Breast epithelium (tissue), 4 donors: ENCODE results near the gene PRDM16. TPM values are rescaled to one million over a fixed set of nuclear protein-coding genes. Genes with fewer than 3 reads are reported as not detected.

ENCODE experiments used
- DNase-seq, 2 donors: peaks; one replicate each; pipeline ENCODE4 v3.0.0-alpha.2; 2019; ENCODE audit warnings: low spot score in 2 of 2
- H3K27ac ChIP-seq, 2 donors: fragments of 200-600 bp; sonication (generic) in 1 of 2; one replicate each; pipeline ENCODE4 v1.5.1; 2016 to 2019; ENCODE audit warnings: mild to moderate bottlenecking in 1 of 2
- H3K27me3 ChIP-seq, 2 donors: fragments of 200-600 bp; sonication (generic) in 1 of 2; one replicate each; pipeline versions ENCODE4 v1.5.1 to v1.6.0; 2017 to 2019; ENCODE audit warnings: control low read depth in 1 of 2, mild to moderate bottlenecking in 1 of 2
- H3K36me3 ChIP-seq: fragments of 200-600 bp; one replicate; pipeline ENCODE4 v1.5.1; 2019
- H3K4me1 ChIP-seq, 2 donors: fragments of 200-600 bp; sonication (generic); one replicate each; pipeline ENCODE4 v1.5.1; 2016 to 2019; ENCODE audit warnings: control low read depth in 1 of 2
- H3K4me3 ChIP-seq, 3 donors: fragments of 200-600 bp; sonication (generic); 1 replicate in 2 of 3; 2 replicates in 1 of 3; pipeline ENCODE4 v1.5.1; 2016 to 2019; ENCODE audit warnings: mild to moderate bottlenecking in 3 of 3, moderate library complexity in 2 of 3
- H3K9me3 ChIP-seq, 2 donors: fragments of 200-600 bp; sonication (generic) in 1 of 2; one replicate each; pipeline ENCODE4 v1.5.1; 2016 to 2019; ENCODE audit warnings: control low read depth in 1 of 2
- CTCF ChIP-seq, 3 donors: fragments of 450-650 bp; IDR thresholded peaks; one replicate each; pipeline ENCODE4 v1.5.1; 2016 to 2017; ENCODE audit warnings: antibody characterized with exemption in 3 of 3, mild to moderate bottlenecking in 3 of 3, moderate library complexity in 3 of 3
- POLR2A ChIP-seq: fragments of 450-650 bp; IDR thresholded peaks from one replicate; pipeline ENCODE4 v1.6.1; 2016; ENCODE audit warnings: antibody characterized with exemption, mild to moderate bottlenecking, moderate library complexity
- POLR2AphosphoS5 ChIP-seq, 3 donors: sonication (generic); formaldehyde crosslinking; IDR thresholded peaks; one replicate each; pipeline ENCODE4 v1.6.1; 2017; ENCODE audit warnings: antibody characterized with exemption in 3 of 3
- intact Hi-C: fragments of 100-400 bp; cut with DNase I; formaldehyde crosslinking; loops from one replicate; pipeline ENCODE4 v1.15.1; 2023; ENCODE audit warnings: low total_unique reads
- total RNA-seq, 3 donors: library from RNA; depleted of rRNA; stranded (reverse); fragments of >200 nt; gene quantifications; one replicate each; pipeline ENCODE4 v1.1.0, GENCODE V29; 2016

Gene PRDM16
- total RNA-seq, 3 donors from 2014 or later: 0.48 to 3.8 (median 3.6) TPM

GRCh38 chr1:3442331-3442730 lies 373.3 kb downstream of the PRDM16 start:
- H3K27me3 ChIP-seq: peaks cover 0 to 52% of the 10 kb centered on the region in 2 donors

GRCh38 chr1:3442901-3443300 lies 373.9 kb downstream of the PRDM16 start:
- Histone ChIP-seq H3K27me3 (peaks cover 0 to 51% of the 10 kb centered on the region in 2 donors), H3K9me3 (peaks cover 3 to 5% of the 10 kb centered on the region in 2 donors)

More at GRCh38 chr1:3442331-3442730, 373.3 kb downstream of the PRDM16 start:
- DNase-seq: no peak
- no peaks in the 10 kb centered on the region for H3K36me3 ChIP-seq
- TF ChIP-seq POLR2A (no peak), POLR2AphosphoS5 (IDR thresholded peaks at IDR 0.05) (no peak), CTCF (IDR thresholded peaks at IDR 0.05) (no peak)
- H3K4me1 ChIP-seq: no peaks in the 10 kb centered on the region
- intact Hi-C loops: no loop called here
- H3K4me3 ChIP-seq: no peak overlapping the region
- H3K27ac ChIP-seq: no peak overlapping the region
- peaks cover 0 to 3% of the 10 kb centered on the region in 2 donors for H3K9me3 ChIP-seq

GRCh38 chr1:3443807-3444206 lies 374.8 kb downstream of the PRDM16 start:
- intact Hi-C loops: no loop called here
- no peak for DNase-seq
- Histone ChIP-seq H3K4me3 (no peak overlapping the region), H3K27ac (no peak overlapping the region), H3K27me3 (peaks cover 0 to 51% of the 10 kb centered on the region in 2 donors), H3K4me1 (no peaks in the 10 kb centered on the region), H3K9me3 (peaks cover 3 to 8% of the 10 kb centered on the region in 2 donors), H3K36me3 (no peaks in the 10 kb centered on the region)
- TF ChIP-seq POLR2AphosphoS5 (IDR thresholded peaks at IDR 0.05) (no peak), POLR2A (no peak), CTCF (IDR thresholded peaks at IDR 0.05) (no peak)

More at GRCh38 chr1:3442901-3443300, 373.9 kb downstream of the PRDM16 start:
- no peaks in the 10 kb centered on the region for H3K4me1 ChIP-seq
- DNase-seq: no peak
- TF ChIP-seq CTCF (IDR thresholded peaks at IDR 0.05): no peak
- TF ChIP-seq POLR2AphosphoS5 (IDR thresholded peaks at IDR 0.05): no peak
- no peak for TF ChIP-seq POLR2A
- no peak overlapping the region for H3K27ac ChIP-seq
- H3K4me3 ChIP-seq: no peak overlapping the region
- no peaks in the 10 kb centered on the region for H3K36me3 ChIP-seq
- intact Hi-C loops: no loop called here

GRCh38 chr1:3444298-3444697 lies 375.3 kb downstream of the PRDM16 start:
- TF ChIP-seq POLR2A (no peak), POLR2AphosphoS5 (IDR thresholded peaks at IDR 0.05) (no peak), CTCF (IDR thresholded peaks at IDR 0.05) (no peak)
- no peak overlapping the region for H3K27ac ChIP-seq
- H3K36me3 ChIP-seq: no peaks in the 10 kb centered on the region
- no peak for DNase-seq
- intact Hi-C loops: no loop called here
- peaks cover 0 to 49% of the 10 kb centered on the region in 2 donors for H3K27me3 ChIP-seq
- no peaks in the 10 kb centered on the region for H3K4me1 ChIP-seq
- no peak overlapping the region for H3K4me3 ChIP-seq
- H3K9me3 ChIP-seq: peaks cover 3 to 8% of the 10 kb centered on the region in 2 donors

GRCh38 chr1:3444736-3445135 lies 375.7 kb downstream of the PRDM16 start:
- no peaks in the 10 kb centered on the region for H3K4me1 ChIP-seq
- no peak for DNase-seq
- H3K27me3 ChIP-seq: peaks cover 0 to 44% of the 10 kb centered on the region in 2 donors
- peaks cover 3 to 8% of the 10 kb centered on the region in 2 donors for H3K9me3 ChIP-seq
- intact Hi-C loops: no loop called here
- no peak for TF ChIP-seq POLR2A
- TF ChIP-seq POLR2AphosphoS5 (IDR thresholded peaks at IDR 0.05): no peak
- no peak for TF ChIP-seq CTCF (IDR thresholded peaks at IDR 0.05)
- no peak overlapping the region for H3K4me3 ChIP-seq
- H3K36me3 ChIP-seq: no peaks in the 10 kb centered on the region
- H3K27ac ChIP-seq: no peak overlapping the region
